ENCODE results near the gene FHOD3.

GRCh38 chr18:36623091-36623490 is 325.6 kb downstream of the FHOD3 start:
- TF ChIP-seq POLR2A (IDR thresholded peaks at IDR 0.05; ENCODE audit: low read length) = no peak
- no peak for TF ChIP-seq CTCF (IDR thresholded peaks at IDR 0.05)
- no peak for TF ChIP-seq MAZ (IDR thresholded peaks at IDR 0.05; ENCODE audit: borderline replicate concordance, low read depth, low read length)
- TF ChIP-seq CEBPB (IDR thresholded peaks at IDR 0.05) = no peak
- TF ChIP-seq FOXS1 (CRISPR knock-in tag; IDR thresholded peaks at IDR 0.05) = no peak
- TF ChIP-seq PBX3 (IDR thresholded peaks at IDR 0.05) = no peak
- no peak for TF ChIP-seq EP300 (IDR thresholded peaks at IDR 0.05)
- no peak for TF ChIP-seq JUN (IDR thresholded peaks at IDR 0.05)
- no peak for TF ChIP-seq PHF8 (IDR thresholded peaks at IDR 0.05; ENCODE audit: borderline replicate concordance, low read depth)
- no peak for TF ChIP-seq FOSL2 (IDR thresholded peaks at IDR 0.05)
- TF ChIP-seq FOSL2 (CRISPR knock-in tag; IDR thresholded peaks at IDR 0.05) = no peak
- TF ChIP-seq E2F6 (IDR thresholded peaks at IDR 0.05; ENCODE audit: borderline replicate concordance, low read depth) = no peak
